ENCODE results near the gene FBXO4.

FBXO4 gene

DNA sequence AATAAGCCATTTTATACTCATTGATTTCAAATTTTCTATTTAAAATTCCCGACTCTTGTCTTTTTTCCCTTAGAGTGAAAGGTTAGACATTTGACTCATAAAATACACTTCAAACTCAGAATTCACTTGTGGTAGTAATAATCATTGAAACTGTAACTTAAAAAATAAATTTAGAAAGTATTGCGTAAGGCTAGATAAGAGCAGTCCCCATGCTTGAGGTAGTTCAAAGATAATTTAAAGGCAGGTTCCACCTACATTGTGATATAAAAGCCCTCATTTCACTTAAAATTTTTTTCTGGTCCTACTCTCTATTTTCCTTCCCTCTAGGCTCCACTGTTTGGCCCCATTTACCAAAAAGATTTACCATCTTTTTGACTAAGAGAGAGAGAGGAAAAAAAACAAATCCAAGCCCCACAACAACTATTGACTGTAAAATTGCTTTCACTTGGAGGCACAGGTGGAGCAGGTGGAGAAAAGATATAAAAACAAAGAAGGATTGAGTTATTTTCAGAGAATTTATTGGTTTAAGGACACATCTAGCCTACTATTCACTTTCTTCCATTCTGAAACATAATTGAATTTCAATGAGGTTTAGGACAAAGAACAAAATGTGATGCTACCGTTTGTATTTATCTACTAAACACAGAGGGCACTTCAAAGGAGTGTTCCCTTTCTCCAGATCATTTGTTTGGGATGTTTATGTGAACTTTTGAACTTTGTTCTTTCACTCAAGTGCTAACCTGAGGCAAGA, 61.0 kb downstream of the FBXO4 start:
- DNase-seq: no peak
